Activated CD4-positive, alpha-beta T cell treated with anti-CD3 and anti-CD28 coated beads, Interleukin-2, amount 50 U/mL, for 1 hour (primary cell): Measurements from ENCODE around the gene STRIT1.
"Not testable (repeated sequence)": the region's sequence is repeated elsewhere in the genome, so short reads cannot be mapped to it uniquely, and the experiment has no call there.

Experiments
- DNase-seq: peaks from one replicate; pipeline ENCODE4 v3.0.0-alpha.2; 2020

Gene STRIT1

DNA sequence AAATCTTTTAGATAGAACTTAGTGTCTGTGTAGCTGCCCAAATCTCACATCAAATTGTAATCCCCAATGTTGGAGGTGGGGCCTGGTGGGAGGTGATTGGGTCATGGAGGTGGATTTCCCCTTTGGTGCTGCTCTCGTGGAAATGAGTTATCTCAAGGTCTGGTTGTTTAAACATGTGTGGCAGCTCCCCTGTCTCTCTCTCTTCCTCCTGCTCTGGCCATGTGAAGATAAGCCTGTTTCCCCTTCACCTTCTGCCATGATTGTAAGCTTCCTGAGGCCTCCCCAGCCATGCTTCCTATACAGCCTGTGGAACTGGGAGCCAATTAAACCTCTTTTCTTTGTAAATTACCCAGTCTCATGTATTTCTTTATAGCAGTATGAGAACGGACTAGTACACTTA, 30.6 kb downstream of the STRIT1 start:
- DNase-seq: not testable (repeated sequence)

DNA sequence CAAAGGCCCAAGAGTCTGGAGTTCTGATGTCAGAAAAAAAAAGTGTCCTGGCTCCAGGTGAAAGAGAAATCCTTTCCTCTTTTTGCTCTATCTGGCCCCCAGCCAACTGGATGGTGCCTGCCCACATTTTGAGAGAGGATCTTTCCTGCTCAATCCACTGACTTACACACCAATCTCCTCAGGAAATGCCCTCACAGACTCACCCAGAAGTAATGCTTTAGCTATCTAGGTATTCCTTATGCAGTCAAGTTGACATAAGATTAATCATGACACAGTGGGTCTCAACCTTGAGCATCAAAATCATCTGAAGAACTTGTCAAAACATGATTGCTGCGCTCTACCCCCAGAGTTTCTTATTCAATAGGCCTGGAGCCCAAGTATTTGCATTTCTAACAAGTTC, 31.2 kb downstream of the STRIT1 start:
- DNase-seq: no peak

DNA sequence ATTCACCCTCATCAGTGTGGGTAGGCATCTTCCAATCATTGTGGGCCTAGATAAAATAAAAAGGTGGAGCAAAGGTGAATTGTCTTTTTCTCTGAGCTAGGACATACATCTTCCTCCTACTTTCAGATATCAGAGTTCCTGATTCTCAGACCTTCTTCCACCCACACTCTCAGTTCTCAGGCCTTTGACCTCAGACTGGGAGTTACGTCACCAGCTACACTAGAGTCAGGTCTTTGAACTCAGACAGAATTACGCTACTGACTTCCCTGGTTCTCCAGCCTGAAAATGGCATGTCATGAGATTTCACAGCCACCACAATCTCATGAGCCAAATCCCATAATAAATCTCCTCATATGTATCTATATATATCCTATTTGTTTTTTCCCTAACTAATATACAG, 39.0 kb downstream of the STRIT1 start:
- no peak for DNase-seq

- DNase-seq: no peak
Observed at GRCh38 chr3:155252535-155252934, 40.9 kb downstream of the STRIT1 start.

DNA sequence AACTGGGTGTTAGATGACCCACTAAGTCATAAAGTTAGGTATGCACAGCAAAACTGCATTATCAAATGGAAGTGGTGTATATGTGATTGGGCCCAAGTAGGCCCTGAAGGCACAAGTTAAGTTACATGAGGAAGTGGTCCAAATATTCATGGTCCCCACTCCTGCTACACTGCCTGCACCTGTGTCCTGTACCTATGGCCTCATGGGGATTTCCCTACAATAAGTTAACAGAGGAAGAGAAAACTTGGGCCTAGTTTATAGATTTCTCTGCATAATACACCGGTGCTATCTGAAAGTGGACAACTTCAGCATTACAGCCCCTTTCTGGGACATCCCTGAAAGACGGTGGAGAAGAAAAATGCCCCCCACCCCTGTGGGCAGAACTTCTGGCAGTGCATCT, 41.5 kb downstream of the STRIT1 start:
- no peak for DNase-seq

GRCh38 chr3:155248531-155249187, 44.8 kb downstream of the STRIT1 start:
- DNase-seq: no peak

DNA sequence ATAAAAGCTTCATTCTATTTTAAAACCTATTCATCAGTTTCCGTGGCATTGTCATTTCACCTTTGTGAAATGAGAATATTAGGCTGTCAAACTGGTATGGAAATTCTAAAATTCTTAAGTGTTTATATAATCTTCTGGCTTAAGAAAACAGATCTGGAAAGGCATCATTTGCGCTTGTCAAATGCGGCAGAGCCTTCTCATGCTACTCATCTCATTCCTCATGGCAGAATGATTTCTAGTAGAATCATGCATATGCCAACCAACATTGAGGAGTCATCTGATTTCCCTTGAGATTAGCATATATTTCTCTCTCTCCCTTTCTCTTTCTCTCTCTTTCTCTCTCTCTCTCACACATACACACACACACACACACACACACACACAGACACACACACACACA, 48.8 kb downstream of the STRIT1 start:
- no peak for DNase-seq

DNA sequence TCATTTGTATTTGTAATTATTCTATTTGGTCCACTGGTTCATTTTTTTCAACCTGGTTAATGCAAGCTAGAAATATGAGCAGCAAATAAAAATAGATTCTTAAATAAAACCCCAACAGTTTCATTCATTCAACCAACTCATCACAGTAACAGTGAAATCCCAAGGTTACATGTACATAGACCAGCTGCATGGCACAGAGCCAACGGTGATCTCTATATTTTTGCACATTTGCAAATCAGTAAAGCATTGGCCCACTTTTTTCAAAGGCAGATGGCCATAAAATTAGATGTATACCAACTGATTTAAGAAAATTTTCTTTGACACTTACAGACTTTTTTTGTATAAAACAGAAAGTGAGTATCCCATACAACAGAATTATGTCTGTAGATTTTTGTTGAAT, 49.3 kb downstream of the STRIT1 start:
- no peak for DNase-seq

GRCh38 chr3:155243512-155243921, 50.0 kb downstream of the STRIT1 start:
- no peak for DNase-seq

GRCh38 chr3:155242342-155242741, 51.1 kb downstream of the STRIT1 start:
- DNase-seq: no peak

- DNase-seq: no peak
Observed at GRCh38 chr3:155241579-155241978, 51.9 kb downstream of the STRIT1 start.
